ENCODE results near the gene PTH2R.
"Not testable (repeated sequence)": the region's sequence is repeated elsewhere in the genome, so short reads cannot be mapped to it uniquely, and the experiment has no call there.

The PTH2R gene

GRCh38 chr2:208482453-208483015 is 75.9 kb downstream of the PTH2R start:
- DNase-seq (ENCODE audit: low read depth, low spot score) = not testable (repeated sequence)

- DNase-seq (ENCODE audit: low read depth, low spot score) = no peak
These were observed 78.8 kb downstream of the PTH2R start for GRCh38 chr2:208485390-208485789.

GRCh38 chr2:208488686-208489564 is 82.3 kb downstream of the PTH2R start:
- DNase-seq (ENCODE audit: low read depth, low spot score) = no peak

DNA sequence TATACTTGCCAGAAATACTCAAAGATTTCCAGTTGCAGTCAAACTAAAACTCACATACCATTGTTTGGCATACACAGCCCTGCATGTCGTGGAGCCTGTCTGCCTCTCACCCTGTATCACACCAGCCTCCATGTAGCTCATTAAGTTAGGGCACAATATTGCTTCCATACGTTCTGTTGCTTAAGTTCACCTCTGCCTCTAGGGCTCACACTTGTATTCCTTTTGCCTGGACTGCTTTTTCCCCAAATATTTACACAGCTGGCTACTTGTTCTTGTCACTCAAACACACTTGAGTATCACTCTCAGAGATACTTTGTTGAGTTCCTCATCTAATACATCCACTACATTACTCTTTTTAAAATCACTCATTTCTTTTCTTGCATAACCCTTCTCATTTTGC is 83.1 kb downstream of the PTH2R start:
- DNase-seq (ENCODE audit: low read depth, low spot score) = no peak

DNA sequence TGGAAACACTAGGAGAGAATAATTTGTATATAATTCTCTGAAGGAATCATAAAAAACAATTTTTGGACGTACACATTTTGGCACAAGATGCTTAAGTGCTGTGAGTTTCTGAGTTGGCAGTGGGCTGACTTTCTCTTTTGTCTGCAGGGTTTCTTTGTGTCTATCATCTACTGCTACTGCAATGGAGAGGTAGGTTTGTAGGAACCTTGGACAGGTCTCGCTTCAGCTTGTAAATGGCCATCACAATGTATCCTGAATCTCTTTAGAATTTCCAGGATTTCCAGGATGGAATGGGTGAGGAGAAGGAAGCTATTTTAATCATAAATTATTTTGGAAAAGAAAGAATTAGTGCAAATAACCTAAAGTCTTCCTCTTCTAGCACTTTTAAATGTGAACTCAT is 83.9 kb downstream of the PTH2R start:
- no peak for DNase-seq (ENCODE audit: low read depth, low spot score)

DNA sequence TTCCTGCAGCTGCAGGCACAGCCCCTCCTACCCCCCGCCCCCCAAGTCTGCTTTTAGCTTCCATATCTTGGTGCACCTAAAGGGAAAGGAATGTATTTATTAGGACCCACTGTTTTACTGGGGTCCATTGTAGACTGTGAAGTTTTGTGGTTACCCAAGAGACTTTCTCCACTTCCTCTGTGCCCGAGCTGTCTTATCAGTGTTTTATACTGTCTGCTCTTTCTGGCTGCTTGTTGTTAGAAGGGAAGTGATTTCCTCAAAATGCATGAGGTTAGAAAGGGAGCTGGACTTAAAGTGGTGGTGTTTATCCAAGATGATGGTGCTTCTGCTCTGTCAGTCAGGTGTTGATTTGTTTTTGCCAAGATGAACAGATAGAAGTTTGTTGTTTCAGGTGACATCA is 85.0 kb downstream of the PTH2R start:
- no peak for DNase-seq (ENCODE audit: low read depth, low spot score)

- DNase-seq (ENCODE audit: low read depth, low spot score) = no peak
These were observed 85.5 kb downstream of the PTH2R start for GRCh38 chr2:208492069-208492468.

GRCh38 chr2:208493186-208493585 is 86.6 kb downstream of the PTH2R start:
- no peak for DNase-seq (ENCODE audit: low read depth, low spot score)

- no peak for DNase-seq (ENCODE audit: low read depth, low spot score)
These were observed 89.5 kb downstream of the PTH2R start for GRCh38 chr2:208496129-208496528.

- no peak for DNase-seq (ENCODE audit: low read depth, low spot score)
These were observed 94.6 kb downstream of the PTH2R start for GRCh38 chr2:208501206-208501605.

DNA sequence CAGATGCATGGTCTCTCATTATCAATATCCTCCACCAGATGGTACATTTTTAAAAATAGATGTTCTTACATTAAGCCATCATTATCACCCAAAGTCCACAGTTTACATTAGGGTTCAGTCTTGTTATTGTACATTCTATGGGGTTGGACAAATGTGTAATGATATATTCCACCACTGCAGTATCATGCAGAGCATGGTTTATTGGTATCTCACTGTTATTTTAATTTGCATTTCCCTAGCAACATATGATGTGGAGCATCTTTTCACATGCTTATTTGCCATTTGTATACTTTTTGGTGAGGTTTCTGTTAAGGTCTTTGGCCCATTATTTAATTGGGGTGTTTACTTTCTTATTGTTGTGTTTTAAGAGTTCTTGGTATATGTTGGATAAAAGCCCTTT is 95.7 kb downstream of the PTH2R start:
- DNase-seq (ENCODE audit: low read depth, low spot score) = no peak

DNA sequence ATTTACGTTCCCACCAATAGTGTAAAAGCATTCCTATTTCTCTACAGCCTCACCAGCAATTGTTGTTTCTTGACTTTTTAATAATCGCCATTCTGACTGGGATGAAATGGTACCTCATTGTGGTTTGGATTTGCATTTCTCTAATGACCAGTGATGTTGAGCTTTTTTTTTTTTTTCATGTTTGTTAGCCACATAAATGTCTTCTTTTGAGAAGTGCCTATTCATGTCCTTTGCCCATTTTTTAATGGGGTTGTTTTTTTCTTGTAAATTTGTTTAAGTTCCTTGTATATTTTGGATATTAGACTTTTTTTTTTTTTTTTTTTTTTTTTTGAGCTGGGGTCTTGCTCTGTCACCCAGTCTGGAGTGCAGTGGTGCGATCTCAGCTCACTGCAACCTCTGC is 98.8 kb downstream of the PTH2R start:
- DNase-seq (ENCODE audit: low read depth, low spot score) = not testable (repeated sequence)

GRCh38 chr2:208509586-208509985 is 103.0 kb downstream of the PTH2R start:
- DNase-seq (ENCODE audit: low read depth, low spot score) = no peak

DNA sequence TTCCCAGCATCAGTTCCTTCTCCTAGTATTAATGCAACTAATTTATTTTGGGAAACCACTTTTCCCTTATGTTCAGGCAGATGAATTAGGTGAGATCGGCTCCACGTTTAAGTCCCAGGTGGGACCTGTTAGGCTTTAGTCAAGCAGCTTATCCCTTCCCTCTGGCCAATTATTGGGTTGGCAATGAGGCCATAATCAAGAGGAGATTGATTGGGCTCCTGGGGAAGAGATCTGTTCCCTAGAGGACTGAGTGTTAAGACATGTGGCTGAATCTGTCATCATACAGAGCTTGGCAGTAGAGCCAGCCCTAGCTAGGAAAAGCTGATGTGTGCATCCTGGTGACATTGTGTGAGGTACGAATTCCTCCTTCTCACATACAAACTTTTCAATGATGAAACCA is 104.4 kb downstream of the PTH2R start:
- DNase-seq (ENCODE audit: low read depth, low spot score) = no peak

GRCh38 chr2:208511573-208511972 is 105.0 kb downstream of the PTH2R start:
- DNase-seq (ENCODE audit: low read depth, low spot score) = no peak

DNA sequence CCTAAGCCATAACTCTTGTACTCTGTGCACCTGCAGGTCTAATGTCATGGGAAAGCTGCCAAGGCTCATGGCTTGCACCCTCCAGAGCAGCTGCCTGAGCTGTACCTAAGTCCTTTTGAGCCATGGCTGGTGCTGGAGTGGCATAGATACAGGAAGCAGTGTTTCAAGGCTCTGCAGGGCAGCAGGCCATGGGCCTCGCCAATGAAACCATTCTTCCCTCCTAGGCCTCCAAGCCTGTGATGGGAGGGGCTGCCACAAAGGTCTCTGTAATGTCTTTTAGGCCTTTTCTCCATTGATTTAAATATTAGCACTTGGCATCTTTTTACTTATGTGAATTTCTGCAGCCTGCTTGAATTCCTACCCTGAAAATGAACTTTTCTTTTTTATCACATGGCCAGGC is 108.5 kb downstream of the PTH2R start:
- no peak for DNase-seq (ENCODE audit: low read depth, low spot score)

DNA sequence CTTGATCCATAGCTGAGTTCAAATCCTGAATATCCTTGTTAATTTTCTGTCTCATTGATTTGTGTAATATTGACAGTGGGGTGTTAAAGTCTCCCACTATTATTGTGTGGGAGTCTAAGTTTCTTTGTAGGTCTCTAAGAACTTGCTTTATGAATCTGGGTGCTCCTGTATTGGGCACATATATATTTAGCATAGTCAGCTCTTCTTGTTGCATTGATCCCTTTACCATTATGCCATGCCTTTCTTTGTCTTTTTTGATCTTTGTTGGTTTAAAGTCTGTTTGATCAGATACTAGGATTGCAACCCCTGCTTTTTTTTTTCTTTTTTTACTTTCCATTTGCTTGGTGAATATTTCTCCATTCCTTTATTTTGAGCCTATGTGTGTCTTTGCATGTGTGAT is 116.5 kb downstream of the PTH2R start:
- not testable (repeated sequence) for DNase-seq (ENCODE audit: low read depth, low spot score)

- DNase-seq (ENCODE audit: low read depth, low spot score) = not testable (repeated sequence)
These were observed 118.6 kb downstream of the PTH2R start for GRCh38 chr2:208525165-208525564.

GRCh38 chr2:208529796-208530195 is 123.2 kb downstream of the PTH2R start:
- no peak for DNase-seq (ENCODE audit: low read depth, low spot score)

DNA sequence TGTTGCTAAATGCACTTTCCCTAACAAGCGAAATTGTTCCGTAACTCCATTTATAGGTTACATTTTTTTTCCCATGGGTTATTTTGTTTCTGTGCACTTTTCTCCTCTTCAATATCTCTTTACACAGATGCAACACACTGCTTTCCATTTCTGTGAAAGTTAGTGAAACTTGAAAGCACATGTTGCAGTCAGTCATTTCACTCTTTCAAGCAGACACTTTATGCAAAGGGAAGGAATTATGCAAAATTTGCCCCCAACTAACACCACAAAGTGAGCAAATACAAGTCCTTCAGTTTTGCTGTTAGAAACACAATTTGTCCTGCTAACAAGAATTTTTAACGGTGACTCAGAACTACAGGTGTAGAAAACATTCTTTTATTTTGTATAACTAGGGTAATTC is 124.8 kb downstream of the PTH2R start:
- no peak for DNase-seq (ENCODE audit: low read depth, low spot score)

GRCh38 chr2:208535578-208535977 is 129.0 kb downstream of the PTH2R start:
- DNase-seq (ENCODE audit: low read depth, low spot score) = not testable (repeated sequence)

DNA sequence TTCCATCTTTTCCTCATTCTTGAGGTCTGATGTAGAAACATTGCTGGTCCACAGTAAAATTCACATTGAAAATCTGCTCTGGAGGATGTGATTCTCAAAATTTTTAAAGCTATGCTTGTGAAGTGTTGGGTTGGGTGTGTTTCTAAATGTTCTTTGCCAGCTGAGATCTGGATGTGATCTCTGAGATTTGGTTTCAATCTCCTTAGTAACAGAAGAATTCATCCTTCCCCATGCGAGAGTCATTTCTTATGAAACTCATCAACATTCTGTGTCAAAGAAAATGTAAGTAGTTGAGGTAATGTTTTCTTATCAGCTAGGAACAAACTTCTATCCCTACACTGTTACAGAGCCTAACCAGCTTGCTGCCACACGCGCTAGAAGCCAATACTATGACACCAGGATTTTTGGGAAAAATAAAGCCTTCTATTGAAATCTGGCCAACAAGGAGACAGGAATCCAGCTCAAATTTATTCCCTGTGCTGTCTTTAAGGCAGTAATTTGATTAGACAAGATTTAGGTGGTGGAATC is 134.9 kb downstream of the PTH2R start:
- DNase-seq (ENCODE audit: low read depth, low spot score) = no peak

GRCh38 chr2:208541989-208542464 is 135.4 kb downstream of the PTH2R start:
- no peak for DNase-seq (ENCODE audit: low read depth, low spot score)

All from activated CD4-positive, CD25-positive, alpha-beta regulatory T cell treated with anti-CD3 and anti-CD28 coated beads, Interleukin-2, amount 50 U/mL, for 16 hours (primary cell).